T-cell (primary cell): ENCODE measurements around the gene SLC9A9. TPM values are rescaled to one million over a fixed set of nuclear protein-coding genes. Genes with fewer than 3 reads are reported as not detected.

Source experiments
- ATAC-seq, 4 experiments: fragments of 200-7000 bp in 3 of 4; fragments of 150-1000 bp in 1 of 4; cut with Tn5 transposase; replicated peaks in 1 of 4; 1 replicate in 3 of 4; 2 replicates in 1 of 4; pipeline ENCODE4 v1.10.0; 2021; ENCODE audit warnings: moderate library complexity in 3 of 4, mild to moderate bottlenecking in 2 of 4, moderate number of reproducible peaks in 1 of 4
- CTCF ChIA-PET, 2 donors: fragments of 300-600 bp; sonication (Branson Sonifier 250); formaldehyde crosslinking; loops; one replicate each; lab custom pipeline; 2022; ENCODE audit warnings: antibody characterized with exemption in 2 of 2; lab: Charles Lee
- POLR2A ChIA-PET, 2 donors: fragments of 300-600 bp; sonication (Branson Sonifier 250); formaldehyde crosslinking; loops; one replicate each; lab custom pipeline; 2022; ENCODE audit warnings: antibody characterized with exemption in 2 of 2; lab: Charles Lee
- DNase-seq, 35 experiments: peaks; one replicate each; pipeline versions ENCODE4 v3.0.0 to v3.0.0-alpha.2; 2013 to 2023
- H3K27ac ChIP-seq: one replicate; pipeline ENCODE4 v1.5.1; 2013; ENCODE audit warnings: low read length
- H3K27me3 ChIP-seq, 2 experiments: replicated peaks in 1 of 2; 1 replicate in 1 of 2; 2 replicates in 1 of 2; pipeline versions ENCODE4 v1.6.1 to v1.7.0; 2013; ENCODE audit warnings: low read length in 1 of 2, mixed read lengths in 1 of 2; ENCODE audit not compliant: control insufficient read depth in 2 of 2, insufficient read depth in 2 of 2; ENCODE audit errors: extremely low read depth in 1 of 2
- H3K36me3 ChIP-seq, 2 donors: 1 replicate in 1 of 2; 2 replicates in 1 of 2; pipeline versions ENCODE4 v1.6.1 to v1.7.0; 2013; ENCODE audit warnings: low read length in 1 of 2; ENCODE audit not compliant: control insufficient read depth in 2 of 2, insufficient read depth in 1 of 2; ENCODE audit errors: extremely low read depth in 1 of 2
- H3K4me1 ChIP-seq, 2 experiments: 1 replicate in 1 of 2; 2 replicates in 1 of 2; pipeline versions ENCODE4 v1.6.1 to v1.7.0; 2013; ENCODE audit warnings: low read length in 2 of 2, mixed read lengths in 1 of 2; ENCODE audit not compliant: insufficient read depth in 2 of 2, control insufficient read depth in 1 of 2; ENCODE audit errors: extremely low read depth in 1 of 2
- H3K4me3 ChIP-seq, 2 donors: 1 replicate in 1 of 2; 2 replicates in 1 of 2; pipeline versions ENCODE4 v1.5.1 to v1.7.0; 2013; ENCODE audit warnings: mild to moderate bottlenecking in 2 of 2, low read length in 1 of 2, moderate library complexity in 1 of 2; ENCODE audit not compliant: control insufficient read depth in 1 of 2; ENCODE audit errors: extremely low read depth in 1 of 2
- H3K9me3 ChIP-seq: 2 replicates; pipeline ENCODE4 v1.7.0; 2013
- H3K27ac Mint-ChIP-seq, 2 donors: one replicate each; pipeline ENCODE4 v1.8.0; 2020 to 2021; ENCODE audit warnings: mild to moderate bottlenecking in 2 of 2, mixed read lengths in 2 of 2
- H3K27me3 Mint-ChIP-seq, 2 donors: one replicate each; pipeline ENCODE4 v1.8.0; 2021 to 2022; ENCODE audit warnings: mixed read lengths in 2 of 2
- H3K36me3 Mint-ChIP-seq: one replicate; pipeline ENCODE4 v1.8.0; 2021; ENCODE audit warnings: mixed read lengths
- H3K4me1 Mint-ChIP-seq, 3 donors: one replicate each; pipeline ENCODE4 v1.8.0; 2020 to 2022; ENCODE audit warnings: mixed read lengths in 3 of 3, mild to moderate bottlenecking in 1 of 3
- H3K4me3 Mint-ChIP-seq, 3 donors: one replicate each; pipeline ENCODE4 v1.8.0; 2020 to 2022; ENCODE audit warnings: mild to moderate bottlenecking in 3 of 3, mixed read lengths in 3 of 3, moderate library complexity in 3 of 3
- H3K9me3 Mint-ChIP-seq, 3 donors: one replicate each; pipeline ENCODE4 v1.8.0; 2020 to 2022; ENCODE audit warnings: mixed read lengths in 3 of 3
- WGBS: methylation state at CpG from one replicate; pipeline ENCODE4 v1.1.5; 2013; ENCODE audit warnings: missing lambda C conversion rate; ENCODE audit not compliant: insufficient coverage; 5-methylcytosine and 5-hydroxymethylcytosine counted together
- total RNA-seq, 35 experiments: library from RNA in 6 of 35; stranded (reverse) in 6 of 35; fragments of 120-200 nt in 1 of 35; gene quantifications; one replicate each; pipeline versions ENCODE4 v1.2.1 to v1.2.4 and lab custom pipeline; 2013 to 2026

SLC9A9 gene
- total RNA-seq, 5 donors from 2014 or later (not counting 1 experiment from before 2014, with no cell fraction given) = 11.2 to 36.8 (median 17.8) TPM

DNA sequence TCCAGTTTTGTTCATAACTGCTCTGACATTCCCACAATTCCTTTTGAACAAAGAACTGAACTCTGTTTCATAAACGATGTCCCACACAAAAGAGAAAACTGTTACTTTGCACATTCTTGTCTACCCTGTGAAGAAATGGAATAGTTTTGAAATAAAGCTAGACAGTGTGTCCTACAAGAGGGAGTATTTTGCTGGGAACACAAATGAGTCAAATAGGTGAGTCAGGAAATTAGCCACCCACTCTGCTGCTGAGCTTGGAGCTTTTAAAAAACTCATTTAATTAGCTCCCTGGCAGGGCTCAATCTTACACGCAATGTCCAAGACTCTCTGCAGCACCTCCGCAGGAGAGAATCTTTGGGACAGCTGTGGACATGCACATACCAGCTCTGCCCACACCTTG lies 193.4 kb downstream of the SLC9A9 start:
- peaks cover 67% of the 10 kb centered on the region for H3K36me3 Mint-ChIP-seq
- no peak overlapping the region for H3K27ac Mint-ChIP-seq
- ChIA-PET POLR2A (no interaction called here), CTCF (interaction anchor here in 1 of 2 donors (1.7 kb wide), 1 partner anchor 20 kb away, joined by 4 read pairs; no protein-coding TSS in a partner anchor)
- no peaks in the 10 kb centered on the region for H3K9me3 Mint-ChIP-seq
- H3K36me3 ChIP-seq = peaks cover 0 to 22% of the 10 kb centered on the region in 2 donors
- ATAC-seq (no peak), DNase-seq (no peak)
- H3K4me3 Mint-ChIP-seq = no peak overlapping the region
- no peaks in the 10 kb centered on the region for H3K27me3 ChIP-seq
- H3K4me1 ChIP-seq = no peaks in the 10 kb centered on the region
- H3K27ac ChIP-seq = no peak overlapping the region
- WGBS = 100% methylated on average over 1 of the region's 3 CpGs
- H3K4me3 ChIP-seq = no peak overlapping the region
- peaks cover 0 to 6% (median 0%) of the 10 kb centered on the region in 3 donors for H3K4me1 Mint-ChIP-seq
- no peaks in the 10 kb centered on the region for H3K27me3 Mint-ChIP-seq
- H3K9me3 ChIP-seq = no peaks in the 10 kb centered on the region

DNA sequence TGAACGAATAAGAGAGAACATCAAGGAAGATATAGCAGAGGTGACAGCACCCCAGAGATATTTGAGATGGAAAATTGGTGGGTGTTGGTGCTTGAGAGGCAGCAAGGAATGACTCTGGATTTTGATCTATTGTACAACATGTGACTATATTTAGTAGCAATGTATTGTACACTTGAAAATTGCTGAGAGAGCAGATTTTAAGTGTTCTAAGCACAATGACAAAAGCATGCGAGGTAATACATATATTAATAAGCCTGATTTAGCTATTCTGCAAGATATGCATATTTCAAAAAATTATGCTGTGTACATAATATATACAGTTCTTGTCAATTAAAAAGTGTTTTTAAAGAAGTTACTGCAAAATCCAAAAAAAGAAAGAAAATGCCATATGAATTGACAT lies 194.3 kb downstream of the SLC9A9 start:
- ChIA-PET POLR2A (no interaction called here), CTCF (interaction anchor here in 1 of 2 donors (0.5 kb wide), 1 partner anchor 119 kb away, joined by 3 read pairs; no protein-coding TSS in a partner anchor)
- H3K4me3 ChIP-seq = no peak overlapping the region
- ATAC-seq (no peak), DNase-seq (no peak)
- H3K27me3 ChIP-seq = no peaks in the 10 kb centered on the region
- H3K4me1 Mint-ChIP-seq = peaks cover 0 to 6% (median 0%) of the 10 kb centered on the region in 3 donors
- no peaks in the 10 kb centered on the region for H3K4me1 ChIP-seq
- peaks cover 0 to 22% of the 10 kb centered on the region in 2 donors for H3K36me3 ChIP-seq
- H3K27ac ChIP-seq = no peak overlapping the region
- no peak overlapping the region for H3K27ac Mint-ChIP-seq
- H3K36me3 Mint-ChIP-seq = peaks cover 68% of the 10 kb centered on the region
- H3K4me3 Mint-ChIP-seq = no peak overlapping the region
- WGBS = 100% methylated on average over 1 of the region's 2 CpGs
- H3K9me3 ChIP-seq = no peaks in the 10 kb centered on the region
- H3K27me3 Mint-ChIP-seq = no peaks in the 10 kb centered on the region
- H3K9me3 Mint-ChIP-seq = no peaks in the 10 kb centered on the region

DNA sequence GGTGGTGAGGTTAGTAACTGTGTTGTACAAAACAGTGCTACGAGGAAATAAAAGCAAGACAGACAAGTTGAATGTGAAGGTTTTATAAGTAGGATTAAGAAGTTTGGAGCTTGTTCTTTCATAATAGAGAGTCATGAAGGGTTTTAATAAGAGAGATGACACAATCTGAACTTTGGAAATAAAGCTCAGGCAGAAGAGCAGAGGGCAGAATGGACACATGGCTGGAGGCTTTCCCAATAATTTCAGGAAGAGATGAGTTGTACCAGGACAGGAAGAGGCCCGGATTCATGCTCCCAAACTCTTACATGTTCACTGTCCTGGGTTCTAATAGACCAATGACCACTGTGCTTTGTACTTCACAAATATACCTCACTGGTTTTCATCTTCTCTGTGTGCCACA lies 194.8 kb downstream of the SLC9A9 start:
- H3K27me3 ChIP-seq = no peaks in the 10 kb centered on the region
- ATAC-seq = no peak
- H3K27ac Mint-ChIP-seq = no peak overlapping the region
- no peaks in the 10 kb centered on the region for H3K4me1 ChIP-seq
- POLR2A ChIA-PET = no interaction called here
- no peak overlapping the region for H3K4me3 Mint-ChIP-seq
- no peaks in the 10 kb centered on the region for H3K9me3 ChIP-seq
- H3K27me3 Mint-ChIP-seq = no peaks in the 10 kb centered on the region
- H3K36me3 ChIP-seq = peaks cover 0 to 22% of the 10 kb centered on the region in 2 donors
- peaks cover 0 to 6% (median 0%) of the 10 kb centered on the region in 3 donors for H3K4me1 Mint-ChIP-seq
- DNase-seq = no peak
- no peak overlapping the region for H3K27ac ChIP-seq
- H3K36me3 Mint-ChIP-seq = peaks cover 65% of the 10 kb centered on the region
- CTCF ChIA-PET = interaction anchor here in 1 of 2 donors (0.5 kb wide), 1 partner anchor 120 kb away, joined by 3 read pairs; no protein-coding TSS in a partner anchor
- H3K4me3 ChIP-seq = no peak overlapping the region
- WGBS = 92% methylated on average over 2 of the region's 2 CpGs
- no peaks in the 10 kb centered on the region for H3K9me3 Mint-ChIP-seq

DNA sequence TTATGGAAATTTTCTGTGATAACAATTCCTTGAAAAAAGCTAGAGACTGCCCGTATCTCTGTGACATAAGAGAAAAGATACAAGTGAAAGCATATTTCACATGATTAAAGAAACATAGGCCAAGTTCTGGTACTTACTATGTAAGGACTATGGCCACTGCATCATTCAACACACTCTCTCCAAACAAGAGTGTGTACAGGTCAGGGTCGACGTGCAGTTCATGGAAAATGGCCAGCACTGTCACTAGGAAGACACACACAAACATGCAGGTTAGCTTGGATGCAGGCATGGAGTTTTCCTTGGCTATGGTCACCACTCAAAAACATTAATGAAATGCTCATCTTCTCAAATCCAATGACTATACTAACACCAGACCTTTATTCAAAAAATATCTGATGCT lies 196.2 kb downstream of the SLC9A9 start:
- ChIA-PET POLR2A (no interaction called here), CTCF (interaction anchor here in 1 of 2 donors (0.6 kb wide), 1 partner anchor 501 kb away, joined by 4 read pairs; no protein-coding TSS in a partner anchor)
- Histone ChIP-seq H3K4me3 (no peak overlapping the region), H3K27me3 (no peaks in the 10 kb centered on the region), H3K27ac (no peak overlapping the region), H3K4me1 (no peaks in the 10 kb centered on the region), H3K9me3 (no peaks in the 10 kb centered on the region), H3K36me3 (peaks cover 0 to 22% of the 10 kb centered on the region in 2 donors)
- Mint-ChIP-seq H3K36me3 (peaks cover 65% of the 10 kb centered on the region), H3K27me3 (no peaks in the 10 kb centered on the region), H3K9me3 (no peaks in the 10 kb centered on the region), H3K27ac (no peak overlapping the region), H3K4me3 (no peak overlapping the region), H3K4me1 (peaks cover 0 to 6% (median 0%) of the 10 kb centered on the region in 3 donors)
- WGBS = 100% methylated on average over 2 of the region's 3 CpGs
- ATAC-seq (no peak), DNase-seq (no peak)

DNA sequence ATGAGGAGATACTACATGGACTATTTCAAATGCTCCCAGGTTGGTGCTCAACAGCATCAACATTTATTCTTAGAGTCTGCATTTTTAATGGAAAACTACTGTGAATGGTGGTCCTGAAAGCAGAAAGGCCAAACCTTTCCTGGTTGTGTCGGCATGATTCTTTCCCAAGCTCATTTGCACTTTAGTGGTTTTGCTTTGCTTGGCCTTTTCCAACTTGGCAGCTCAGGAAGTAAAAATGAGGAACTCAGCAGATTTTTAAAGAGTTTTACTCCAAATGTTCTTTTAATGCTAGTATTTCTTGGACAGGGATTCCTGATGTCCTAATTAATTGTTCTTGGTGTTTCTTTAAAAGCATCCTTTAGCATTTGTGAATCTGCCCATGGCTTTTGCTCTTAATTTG lies 197.4 kb downstream of the SLC9A9 start:
- no peak overlapping the region for H3K27ac Mint-ChIP-seq
- WGBS = 100% methylated on average over 1 of the region's 1 CpG
- no peak overlapping the region for H3K4me3 Mint-ChIP-seq
- no peak overlapping the region for H3K4me3 ChIP-seq
- no peaks in the 10 kb centered on the region for H3K4me1 ChIP-seq
- peaks cover 0 to 6% (median 0%) of the 10 kb centered on the region in 3 donors for H3K4me1 Mint-ChIP-seq
- peaks cover 0 to 22% of the 10 kb centered on the region in 2 donors for H3K36me3 ChIP-seq
- peaks cover 63% of the 10 kb centered on the region for H3K36me3 Mint-ChIP-seq
- H3K27me3 ChIP-seq = no peaks in the 10 kb centered on the region
- no peaks in the 10 kb centered on the region for H3K27me3 Mint-ChIP-seq
- no peaks in the 10 kb centered on the region for H3K9me3 ChIP-seq
- CTCF ChIA-PET = no interaction called here
- no peak overlapping the region for H3K27ac ChIP-seq
- DNase-seq (no peak), ATAC-seq (no peak)
- POLR2A ChIA-PET = no interaction called here
- no peaks in the 10 kb centered on the region for H3K9me3 Mint-ChIP-seq

DNA sequence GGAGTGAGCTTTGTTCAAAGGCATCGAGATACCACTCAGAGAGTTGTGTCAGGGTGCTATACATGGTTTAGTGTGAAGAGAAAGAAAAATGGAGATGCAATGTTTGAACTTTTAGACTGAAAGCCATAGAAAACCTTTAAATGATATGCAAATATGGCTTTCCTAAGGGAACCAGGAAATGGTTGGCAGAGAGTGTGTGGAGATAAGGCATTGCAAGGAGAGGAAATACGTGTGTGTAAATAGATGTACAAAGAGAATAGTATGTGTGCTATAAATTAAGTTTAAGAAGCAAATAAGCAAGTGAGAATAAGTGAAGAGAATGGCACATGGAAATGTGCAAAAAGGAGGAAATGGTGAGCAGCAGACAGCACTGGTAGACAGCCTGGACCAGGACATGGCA lies 198.1 kb downstream of the SLC9A9 start:
- Mint-ChIP-seq H3K9me3 (no peaks in the 10 kb centered on the region), H3K27me3 (no peaks in the 10 kb centered on the region), H3K27ac (no peak overlapping the region), H3K4me1 (peaks cover 0 to 6% (median 0%) of the 10 kb centered on the region in 3 donors), H3K36me3 (peaks cover 57% of the 10 kb centered on the region), H3K4me3 (no peak overlapping the region)
- H3K4me3 ChIP-seq = no peak overlapping the region
- no peaks in the 10 kb centered on the region for H3K4me1 ChIP-seq
- peaks cover 0 to 22% of the 10 kb centered on the region in 2 donors for H3K36me3 ChIP-seq
- DNase-seq = no peak
- CTCF ChIA-PET = no interaction called here
- ATAC-seq = no peak
- WGBS = 90% methylated on average over 2 of the region's 2 CpGs
- H3K27me3 ChIP-seq = no peaks in the 10 kb centered on the region
- no peaks in the 10 kb centered on the region for H3K9me3 ChIP-seq
- POLR2A ChIA-PET = no interaction called here
- H3K27ac ChIP-seq = no peak overlapping the region
